SK-N-SH treated with all-trans-retinoic acid at 6 μM for 48 hours (cell line): ENCODE results near the gene CBFA2T3.

Experiments used
- ARNTL ChIP-seq: fragments of 450-650 bp; formaldehyde crosslinking; IDR thresholded peaks from 2 replicates; pipeline ENCODE4 v1.5.0; 2020; ENCODE audit warnings: low read depth, mild to moderate bottlenecking, moderate library complexity, borderline replicate concordance
- CREB5 ChIP-seq: fragments of 250-450 bp; sonication (Bioruptor Pico); IDR thresholded peaks from 2 replicates; pipeline ENCODE4 v1.5.1; 2020; ENCODE audit warnings: low read depth, mild to moderate bottlenecking, moderate library complexity
- CSRNP3 ChIP-seq: fragments of 250-450 bp; sonication (Bioruptor Pico); IDR thresholded peaks from 2 replicates; pipeline ENCODE4 v1.5.1; 2021; ENCODE audit warnings: mild to moderate bottlenecking, moderate library complexity
- GLIS3 ChIP-seq: fragments of 250-450 bp; sonication (Bioruptor Pico); IDR thresholded peaks from 2 replicates; pipeline ENCODE4 v1.5.0; 2020; ENCODE audit warnings: mild to moderate bottlenecking, moderate library complexity
- PATZ1 ChIP-seq: fragments of 250-450 bp; sonication (Bioruptor Pico); IDR thresholded peaks from 2 replicates; pipeline ENCODE4 v1.8.0; 2020; ENCODE audit warnings: mild to moderate bottlenecking, moderate library complexity, borderline replicate concordance
- POU6F1 ChIP-seq: fragments of 250-450 bp; sonication (Bioruptor Pico); IDR thresholded peaks from 2 replicates; pipeline ENCODE4 v1.8.0; 2021; ENCODE audit warnings: low read depth, mild to moderate bottlenecking, moderate library complexity, borderline replicate concordance
- RARB ChIP-seq: fragments of 250-450 bp; sonication (Bioruptor Pico); IDR thresholded peaks from 2 replicates; pipeline ENCODE4 v1.8.0; 2021; ENCODE audit warnings: mild to moderate bottlenecking, moderate library complexity
- SNAI2 ChIP-seq: fragments of 250-450 bp; sonication (Bioruptor Pico); IDR thresholded peaks from 2 replicates; pipeline ENCODE4 v1.5.0; 2020; ENCODE audit warnings: mild to moderate bottlenecking, moderate library complexity
- TCF4 ChIP-seq: fragments of 250-450 bp; sonication (Bioruptor Pico); IDR thresholded peaks from 2 replicates; pipeline ENCODE4 v1.8.0; 2021; ENCODE audit warnings: mild to moderate bottlenecking, moderate library complexity, borderline replicate concordance
- TOX ChIP-seq: fragments of 250-450 bp; sonication (Bioruptor Pico); IDR thresholded peaks from 2 replicates; pipeline ENCODE4 v1.8.0; 2021; ENCODE audit warnings: mild to moderate bottlenecking, moderate library complexity, borderline replicate concordance
- TSHZ2 ChIP-seq: fragments of 250-450 bp; sonication (Bioruptor Pico); IDR thresholded peaks from 2 replicates; pipeline ENCODE4 v1.5.0; 2020; ENCODE audit warnings: mild to moderate bottlenecking, moderate library complexity
- ZFP30 ChIP-seq: fragments of 450-650 bp; formaldehyde crosslinking; IDR thresholded peaks from 2 replicates; pipeline ENCODE4 v1.5.0; 2022; ENCODE audit warnings: mild to moderate bottlenecking, moderate library complexity
- ZNF8 ChIP-seq: fragments of 450-650 bp; formaldehyde crosslinking; IDR thresholded peaks from 2 replicates; pipeline ENCODE4 v1.5.0; 2020; ENCODE audit warnings: mild to moderate bottlenecking, moderate library complexity

- TF ChIP-seq ZNF8 (CRISPR knock-in tag) (no peak), ARNTL (CRISPR knock-in tag) (no peak), PATZ1 (CRISPR knock-in tag) (no peak), GLIS3 (CRISPR knock-in tag) (no peak), TOX (CRISPR knock-in tag) (no peak), RARB (no peak), CREB5 (CRISPR knock-in tag) (no peak), TSHZ2 (CRISPR knock-in tag) (no peak), TCF4 (CRISPR knock-in tag) (no peak), ZFP30 (CRISPR knock-in tag) (no peak), POU6F1 (no peak), CSRNP3 (CRISPR knock-in tag) (no peak), SNAI2 (CRISPR knock-in tag) (no peak)
Observed at GRCh38 chr16:88903267-88903666, 73.7 kb downstream of the CBFA2T3 start.
